ENCODE results near the gene ZNF789.
"Not testable (repeated sequence)": the region's sequence is repeated elsewhere in the genome, so short reads cannot be mapped to it uniquely, and the experiment has no call there.

ZNF789 gene

DNA sequence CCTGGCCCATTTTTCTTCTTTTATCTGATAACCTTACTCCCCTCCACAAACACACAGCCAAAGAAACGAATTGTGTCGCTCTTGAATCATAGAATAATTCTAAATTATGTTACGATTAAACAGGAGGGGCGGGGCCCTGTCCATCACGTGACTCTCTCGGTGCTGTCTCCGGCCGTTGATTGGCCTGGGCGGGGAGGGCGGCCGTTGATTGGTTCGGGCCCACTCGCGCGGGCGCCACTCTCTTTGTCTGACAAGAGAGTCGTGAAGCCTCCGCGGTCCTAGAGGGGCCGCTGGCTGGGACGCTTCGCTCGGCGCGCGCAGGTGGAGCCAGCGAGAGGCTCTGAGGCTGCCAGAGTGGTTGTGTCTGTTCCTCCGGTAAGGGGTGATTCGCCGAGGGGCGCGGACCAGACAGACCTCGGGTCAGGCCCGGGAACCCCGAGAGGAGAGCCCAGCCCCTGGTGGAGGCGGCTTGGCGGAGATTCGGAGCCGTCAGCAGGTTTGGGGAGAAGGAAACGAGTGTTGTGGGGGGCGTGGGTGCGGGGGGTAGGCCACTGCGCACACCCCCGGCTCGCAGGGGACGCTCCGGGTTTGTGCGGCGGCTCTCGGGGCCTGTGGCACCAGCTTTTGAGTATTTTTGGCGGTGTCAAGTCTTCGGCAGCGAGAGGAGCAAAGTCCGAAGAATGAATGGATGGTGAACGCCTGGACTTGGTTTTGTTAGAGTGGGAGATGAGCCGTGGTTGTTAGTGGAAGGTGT, at the start of gene ZNF789:
Gene ZNF789, plus strand, starts transcription at position 330 of the 754 bp plus-strand sequence. CDS start 3,567 bp downstream, outside the sequence.
- DNase-seq (ENCODE audit: low spot score), result peak; percentile 99

- no peak for DNase-seq (ENCODE audit: low spot score)
Observed at GRCh38 chr7:99424932-99425730, 47.6 kb upstream of the ZNF789 start.

- no peak for DNase-seq (ENCODE audit: low spot score)
Observed at GRCh38 chr7:99428972-99429566, 43.6 kb upstream of the ZNF789 start.

GRCh38 chr7:99429756-99430155, 42.9 kb upstream of the ZNF789 start:
- DNase-seq (ENCODE audit: low spot score), result no peak

DNA sequence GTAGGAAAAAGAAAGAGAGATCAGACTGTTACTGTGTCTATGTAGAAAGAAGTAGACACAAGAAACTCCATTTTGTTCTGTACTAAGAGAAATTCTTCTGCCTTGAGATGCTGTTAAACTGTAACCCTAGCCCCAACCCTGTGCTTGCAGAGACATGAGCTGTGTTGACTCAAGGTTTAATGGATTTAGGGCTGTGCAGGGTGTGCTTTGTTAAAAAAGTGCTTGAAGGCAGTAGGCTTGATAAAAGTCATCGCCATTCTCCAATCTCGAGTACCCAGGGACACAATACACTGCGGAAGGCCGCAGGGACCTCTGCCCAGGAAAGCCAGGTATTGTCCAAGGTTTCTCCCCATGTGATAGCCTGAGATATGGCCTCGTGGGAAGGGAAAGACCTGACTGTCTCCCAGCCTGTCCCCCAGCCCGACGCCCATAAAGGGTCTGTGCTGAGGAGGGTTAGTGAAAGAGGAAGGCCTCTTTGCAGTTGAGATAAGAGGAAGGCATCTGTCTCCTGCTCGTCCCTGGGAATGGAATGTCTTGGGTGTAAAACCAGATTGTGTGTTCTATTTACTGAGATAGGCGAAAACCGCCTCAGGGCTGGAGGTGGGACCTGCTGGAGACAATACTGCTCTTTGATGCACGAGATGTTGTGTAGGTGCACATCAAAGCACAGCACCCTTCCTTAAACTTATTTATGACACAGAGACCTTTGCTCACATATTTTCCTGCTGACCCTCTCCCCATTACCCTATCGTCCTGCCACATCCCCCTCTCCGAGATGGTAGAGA, 40.7 kb upstream of the ZNF789 start:
- not testable (repeated sequence) for DNase-seq (ENCODE audit: low spot score)

DNA sequence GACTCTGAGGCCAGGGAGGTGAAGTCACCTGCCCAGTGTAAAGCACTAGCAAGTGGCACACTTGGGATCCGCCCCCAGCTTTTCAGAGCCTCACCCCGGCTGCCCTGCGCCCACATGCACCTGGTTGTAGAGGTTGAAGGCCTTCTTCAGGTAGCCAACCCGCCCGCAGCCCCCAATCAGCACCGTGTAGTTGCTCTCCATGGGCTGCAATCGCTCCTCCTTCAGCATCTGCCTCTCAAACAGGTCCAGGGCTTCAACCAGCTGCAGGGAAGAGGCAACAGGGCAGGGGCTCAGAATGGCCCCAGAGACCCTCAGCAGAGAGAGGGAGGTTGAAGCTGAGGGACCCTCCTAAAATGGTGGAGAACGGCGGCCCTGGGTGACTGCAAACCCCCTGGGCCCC, 39.5 kb upstream of the ZNF789 start:
- DNase-seq (ENCODE audit: low spot score), result no peak

DNA sequence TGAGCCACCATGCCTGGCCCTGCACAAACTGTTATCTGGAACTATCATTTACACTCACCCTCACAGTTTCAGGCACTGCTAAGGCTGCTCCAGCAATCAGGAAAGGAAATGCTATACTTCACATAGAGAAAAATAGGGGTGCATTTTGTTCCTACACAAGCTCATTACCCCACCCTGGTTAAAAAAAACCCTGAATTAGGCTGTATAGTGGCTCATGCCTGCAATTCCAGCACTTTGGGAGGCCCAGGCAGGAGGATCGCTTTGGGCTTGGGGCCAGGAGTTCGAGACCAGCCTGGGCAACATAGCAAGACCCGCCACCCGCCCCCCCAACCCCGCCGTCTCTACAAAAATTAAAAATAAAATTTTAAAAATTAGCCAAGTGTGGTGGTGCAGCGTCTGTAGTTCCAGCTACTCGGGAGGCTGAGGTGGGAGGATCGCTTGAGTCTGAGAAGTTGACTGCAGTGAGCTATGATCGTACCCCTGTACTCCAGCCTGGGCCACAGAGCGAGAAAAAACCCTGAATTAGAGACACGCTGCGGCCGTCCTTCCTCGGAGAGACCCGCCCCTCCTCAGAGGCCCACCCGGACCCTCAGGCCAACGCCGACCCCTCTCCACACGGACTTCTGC, 34.6 kb upstream of the ZNF789 start:
- DNase-seq (ENCODE audit: low spot score), result no peak

DNA sequence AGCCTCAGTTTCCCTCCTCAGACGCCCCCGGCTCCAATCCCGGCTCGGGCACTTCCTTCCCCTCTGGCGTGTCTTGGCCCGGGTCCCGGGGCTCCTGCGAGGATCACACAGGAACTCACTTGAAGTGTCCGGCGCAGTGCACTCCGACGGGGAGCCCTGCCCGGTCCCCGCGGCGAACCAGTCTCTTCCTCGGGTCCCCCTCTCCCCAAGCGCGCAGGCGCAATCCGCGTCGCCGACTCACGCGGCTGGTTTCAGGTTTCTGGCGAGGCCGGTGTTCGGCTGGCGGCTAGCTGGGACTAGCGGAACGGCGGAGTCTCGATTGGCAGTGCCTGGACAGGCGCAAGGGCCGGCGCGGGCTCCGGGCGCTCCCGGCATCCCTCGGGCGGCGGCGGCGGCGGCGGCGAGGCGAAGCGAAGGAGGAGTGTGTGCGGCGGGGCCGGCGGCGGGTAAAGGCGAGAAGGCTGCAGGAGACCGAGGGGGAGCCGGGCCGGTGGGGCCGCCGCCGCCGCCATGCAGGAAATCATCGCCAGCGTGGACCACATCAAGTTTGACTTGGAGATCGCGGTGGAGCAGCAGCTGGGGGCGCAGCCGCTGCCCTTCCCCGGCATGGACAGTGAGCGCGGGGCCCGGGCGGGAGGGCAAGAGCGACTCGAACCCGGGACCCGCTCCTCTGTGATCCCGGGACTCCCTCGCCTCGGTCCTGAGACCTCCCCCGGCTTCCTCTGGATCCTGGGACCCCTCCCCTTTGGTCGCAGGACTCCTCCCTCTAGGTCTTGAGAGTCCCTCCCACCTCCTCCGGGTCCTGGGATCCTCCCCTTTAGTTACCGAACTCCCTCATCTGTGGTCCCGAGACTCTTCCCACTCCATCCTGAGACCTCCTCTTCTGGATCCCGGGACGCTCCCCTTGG, 33.9 kb upstream of the ZNF789 start, which contains the start of the genes CPSF4 and PTCD1:
Gene CPSF4, plus strand, starts transcription at position 371 of the 908 bp plus-strand sequence. Its CDS starts 140 bp downstream, at position 511.
Gene PTCD1, minus strand, starts transcription at position 226 of the 908 bp plus-strand sequence. CDS start 3,556 bp downstream, outside the sequence.
- DNase-seq (ENCODE audit: low spot score), result peak; percentile 100

- DNase-seq (ENCODE audit: low spot score), result no peak
Observed at GRCh38 chr7:99440195-99440594, 32.5 kb upstream of the ZNF789 start.

DNA sequence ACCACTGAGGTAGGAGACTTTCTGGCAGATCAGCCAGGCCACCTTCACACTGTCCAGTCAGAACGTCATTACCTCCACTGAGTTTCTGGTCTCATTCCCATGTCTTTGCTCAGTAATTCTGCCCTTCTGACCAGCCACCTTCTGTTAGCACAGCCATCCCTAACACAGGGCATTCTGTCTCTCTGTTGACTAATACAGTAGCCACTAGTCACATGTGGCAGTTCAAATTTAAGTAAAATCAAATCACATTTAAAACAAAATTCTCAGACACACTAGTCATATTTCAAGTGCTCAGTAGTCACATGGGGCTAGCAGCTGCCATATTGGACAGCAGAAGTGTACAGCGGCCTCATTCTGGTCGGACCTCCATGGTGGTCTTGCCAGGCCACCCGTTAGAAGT, 26.6 kb upstream of the ZNF789 start:
- no peak for DNase-seq (ENCODE audit: low spot score)

GRCh38 chr7:99447943-99448342, 24.7 kb upstream of the ZNF789 start:
- no peak for DNase-seq (ENCODE audit: low spot score)

- no peak for DNase-seq (ENCODE audit: low spot score)
Observed at GRCh38 chr7:99448855-99449254, 23.8 kb upstream of the ZNF789 start.

GRCh38 chr7:99449326-99449725, 23.4 kb upstream of the ZNF789 start:
- DNase-seq (ENCODE audit: low spot score), result no peak

DNA sequence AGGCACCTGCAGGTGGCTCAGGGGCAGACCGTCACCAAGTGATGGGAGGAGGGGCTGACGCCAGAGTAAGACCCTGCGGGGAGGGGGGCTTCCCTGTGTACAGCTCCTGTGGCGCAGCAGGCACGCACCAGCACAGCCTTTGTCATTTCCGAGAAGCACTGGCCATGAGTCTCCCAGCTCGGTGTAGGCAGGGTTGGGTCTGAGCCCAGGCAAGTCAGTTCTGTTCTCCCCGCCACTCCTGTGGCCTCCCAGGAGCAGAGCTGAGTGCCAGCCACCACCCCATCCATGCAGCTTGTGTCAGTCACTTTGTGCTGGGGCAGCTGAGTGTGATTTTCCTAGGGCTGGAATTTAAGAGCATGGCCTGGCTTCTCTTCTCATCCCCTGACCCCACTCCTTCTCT, 20.8 kb upstream of the ZNF789 start:
- DNase-seq (ENCODE audit: low spot score), result no peak

GRCh38 chr7:99452541-99452940, 20.1 kb upstream of the ZNF789 start:
- DNase-seq (ENCODE audit: low spot score), result no peak

DNA sequence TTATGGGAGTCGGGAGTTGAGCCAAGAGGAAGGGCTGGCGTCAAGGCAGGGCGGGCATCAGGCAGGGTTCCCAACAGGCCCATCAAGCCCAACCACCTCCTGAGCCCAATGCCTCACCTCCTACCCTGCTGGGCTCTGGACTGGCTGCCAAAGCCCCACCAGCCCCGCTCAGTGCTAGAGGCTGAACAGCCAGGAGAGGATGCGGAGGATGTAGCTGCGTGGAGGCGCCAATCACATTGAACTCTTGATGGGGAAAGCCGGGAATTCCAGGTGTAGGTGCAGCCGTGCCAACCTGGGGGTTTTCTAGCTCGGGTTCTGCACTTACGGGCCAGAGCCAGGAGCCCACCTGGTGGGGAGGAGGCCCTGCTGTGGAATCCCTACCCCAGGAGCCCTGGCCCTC, 19.6 kb upstream of the ZNF789 start:
- DNase-seq (ENCODE audit: low spot score), result no peak

GRCh38 chr7:99455874-99456273, 16.8 kb upstream of the ZNF789 start:
- DNase-seq (ENCODE audit: low spot score), result peak; percentile 5

DNA sequence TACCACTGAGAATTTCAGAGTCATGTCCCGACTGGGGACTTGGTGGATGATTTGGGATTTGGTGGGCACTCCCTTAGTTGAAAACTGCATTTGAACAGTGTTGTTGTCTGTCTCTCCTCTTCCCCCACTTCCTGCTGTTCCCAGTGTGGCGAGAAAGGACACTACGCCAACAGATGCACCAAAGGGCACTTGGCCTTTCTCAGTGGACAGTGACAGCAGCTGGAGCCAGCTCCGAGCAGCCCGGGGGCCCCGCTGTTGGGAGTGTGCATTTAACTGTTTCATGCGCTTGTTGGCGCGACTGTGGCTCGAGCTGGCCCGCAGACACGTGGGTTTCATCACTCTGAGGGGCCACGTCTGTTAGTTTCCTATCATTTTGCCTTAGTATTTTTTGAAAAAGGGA, 16.4 kb upstream of the ZNF789 start:
- peak; percentile 4 for DNase-seq (ENCODE audit: low spot score)

- DNase-seq (ENCODE audit: low spot score), result peak; percentile 2
Observed at GRCh38 chr7:99457050-99457649, 15.5 kb upstream of the ZNF789 start.
